ENCODE results near the gene ACOT12. TPM values are rescaled to one million over a fixed set of nuclear protein-coding genes. Genes with fewer than 3 reads are reported as not detected.

The ACOT12 gene
- total and polyA plus RNA-seq, 2 of the 13 experiments (the other 11 are each of a cell fraction or from before 2014, with no cell fraction given): not detected

DNA sequence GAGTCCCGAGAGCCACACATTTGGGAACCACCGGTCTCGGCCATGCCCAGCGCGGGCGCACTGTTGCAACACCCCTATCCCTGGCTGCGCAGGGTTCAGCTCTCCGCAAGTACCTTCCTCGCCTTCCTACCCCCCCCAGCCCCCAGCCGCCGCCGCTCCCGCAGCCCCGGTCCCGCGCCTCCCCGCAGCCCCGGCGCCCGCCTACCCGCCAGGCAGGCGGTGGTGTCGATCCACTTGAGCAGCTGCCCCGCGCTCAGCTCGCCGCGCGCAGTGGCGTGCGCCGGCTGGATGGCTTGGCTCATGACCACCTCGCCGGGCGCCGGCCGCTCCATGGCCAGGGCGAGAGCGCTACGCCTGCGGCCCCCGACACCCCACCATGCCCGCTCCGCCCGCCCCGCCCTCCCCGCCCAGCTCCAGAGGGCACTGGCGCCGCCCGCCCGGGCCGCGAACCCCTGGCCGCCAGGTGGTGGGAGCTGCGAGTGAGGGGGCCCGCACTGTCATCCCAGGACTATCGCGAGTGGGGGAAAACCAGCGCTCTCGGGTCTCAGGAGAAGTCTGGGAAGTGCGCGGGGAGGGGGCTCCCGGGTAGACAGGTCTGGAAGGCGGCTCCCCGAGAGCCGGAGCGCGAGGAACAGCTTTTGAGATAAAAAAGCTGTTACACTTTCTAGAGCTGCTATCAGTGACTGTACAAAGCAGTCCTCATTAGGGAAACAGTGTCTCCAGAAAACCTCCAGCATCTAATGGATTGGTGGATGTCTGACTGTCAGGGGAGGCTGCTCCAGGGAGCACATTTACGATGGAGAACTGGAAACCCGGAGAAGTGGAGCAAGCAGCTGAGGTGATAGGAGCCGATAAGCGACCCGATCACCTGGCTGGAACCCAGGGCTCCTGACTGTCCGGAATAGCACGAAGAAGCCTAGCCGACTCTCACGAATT is at the start of gene ACOT12 (continued):
- TF ChIP-seq, protein P1, sequence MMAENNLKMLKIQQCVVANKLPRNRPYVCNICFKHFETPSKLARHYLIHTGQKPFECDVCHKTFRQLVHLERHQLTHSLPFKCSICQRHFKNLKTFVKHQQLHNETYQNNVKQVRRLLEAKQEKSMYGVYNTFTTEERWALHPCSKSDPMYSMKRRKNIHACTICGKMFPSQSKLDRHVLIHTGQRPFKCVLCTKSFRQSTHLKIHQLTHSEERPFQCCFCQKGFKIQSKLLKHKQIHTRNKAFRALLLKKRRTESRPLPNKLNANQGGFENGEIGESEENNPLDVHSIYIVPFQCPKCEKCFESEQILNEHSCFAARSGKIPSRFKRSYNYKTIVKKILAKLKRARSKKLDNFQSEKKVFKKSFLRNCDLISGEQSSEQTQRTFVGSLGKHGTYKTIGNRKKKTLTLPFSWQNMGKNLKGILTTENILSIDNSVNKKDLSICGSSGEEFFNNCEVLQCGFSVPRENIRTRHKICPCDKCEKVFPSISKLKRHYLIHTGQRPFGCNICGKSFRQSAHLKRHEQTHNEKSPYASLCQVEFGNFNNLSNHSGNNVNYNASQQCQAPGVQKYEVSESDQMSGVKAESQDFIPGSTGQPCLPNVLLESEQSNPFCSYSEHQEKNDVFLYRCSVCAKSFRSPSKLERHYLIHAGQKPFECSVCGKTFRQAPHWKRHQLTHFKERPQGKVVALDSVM (CRISPR knock-in tag; IDR thresholded peaks at IDR 0.05): peak; percentile 66
- TF ChIP-seq NKX3-1 (CRISPR knock-in tag; IDR thresholded peaks at IDR 0.05): no peak
- TF ChIP-seq, protein P2, sequence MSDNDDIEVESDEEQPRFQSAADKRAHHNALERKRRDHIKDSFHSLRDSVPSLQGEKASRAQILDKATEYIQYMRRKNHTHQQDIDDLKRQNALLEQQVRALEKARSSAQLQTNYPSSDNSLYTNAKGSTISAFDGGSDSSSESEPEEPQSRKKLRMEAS (IDR thresholded peaks at IDR 0.05): 0 out of 2 replicates have a peak, but pooled peaks have one; percentile 25
- no peak for TF ChIP-seq ZNF441 (CRISPR knock-in tag; IDR thresholded peaks at IDR 0.05; ENCODE audit: borderline replicate concordance)
- TF ChIP-seq, protein P3, sequence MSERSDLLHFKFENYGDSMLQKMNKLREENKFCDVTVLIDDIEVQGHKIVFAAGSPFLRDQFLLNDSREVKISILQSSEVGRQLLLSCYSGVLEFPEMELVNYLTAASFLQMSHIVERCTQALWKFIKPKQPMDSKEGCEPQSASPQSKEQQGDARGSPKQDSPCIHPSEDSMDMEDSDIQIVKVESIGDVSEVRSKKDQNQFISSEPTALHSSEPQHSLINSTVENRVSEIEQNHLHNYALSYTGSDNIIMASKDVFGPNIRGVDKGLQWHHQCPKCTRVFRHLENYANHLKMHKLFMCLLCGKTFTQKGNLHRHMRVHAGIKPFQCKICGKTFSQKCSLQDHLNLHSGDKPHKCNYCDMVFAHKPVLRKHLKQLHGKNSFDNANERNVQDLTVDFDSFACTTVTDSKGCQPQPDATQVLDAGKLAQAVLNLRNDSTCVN (CRISPR knock-in tag; IDR thresholded peaks at IDR 0.05; ENCODE audit: borderline replicate concordance): 0 out of 2 replicates have a peak, but pooled peaks have one; percentile 60
- no peak for TF ChIP-seq FOXA3 (CRISPR knock-in tag; IDR thresholded peaks at IDR 0.05)
- TF ChIP-seq, protein P4, sequence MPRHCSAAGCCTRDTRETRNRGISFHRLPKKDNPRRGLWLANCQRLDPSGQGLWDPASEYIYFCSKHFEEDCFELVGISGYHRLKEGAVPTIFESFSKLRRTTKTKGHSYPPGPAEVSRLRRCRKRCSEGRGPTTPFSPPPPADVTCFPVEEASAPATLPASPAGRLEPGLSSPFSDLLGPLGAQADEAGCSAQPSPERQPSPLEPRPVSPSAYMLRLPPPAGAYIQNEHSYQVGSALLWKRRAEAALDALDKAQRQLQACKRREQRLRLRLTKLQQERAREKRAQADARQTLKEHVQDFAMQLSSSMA (CRISPR knock-in tag; IDR thresholded peaks at IDR 0.05): no peak
- TF ChIP-seq, protein P5, sequence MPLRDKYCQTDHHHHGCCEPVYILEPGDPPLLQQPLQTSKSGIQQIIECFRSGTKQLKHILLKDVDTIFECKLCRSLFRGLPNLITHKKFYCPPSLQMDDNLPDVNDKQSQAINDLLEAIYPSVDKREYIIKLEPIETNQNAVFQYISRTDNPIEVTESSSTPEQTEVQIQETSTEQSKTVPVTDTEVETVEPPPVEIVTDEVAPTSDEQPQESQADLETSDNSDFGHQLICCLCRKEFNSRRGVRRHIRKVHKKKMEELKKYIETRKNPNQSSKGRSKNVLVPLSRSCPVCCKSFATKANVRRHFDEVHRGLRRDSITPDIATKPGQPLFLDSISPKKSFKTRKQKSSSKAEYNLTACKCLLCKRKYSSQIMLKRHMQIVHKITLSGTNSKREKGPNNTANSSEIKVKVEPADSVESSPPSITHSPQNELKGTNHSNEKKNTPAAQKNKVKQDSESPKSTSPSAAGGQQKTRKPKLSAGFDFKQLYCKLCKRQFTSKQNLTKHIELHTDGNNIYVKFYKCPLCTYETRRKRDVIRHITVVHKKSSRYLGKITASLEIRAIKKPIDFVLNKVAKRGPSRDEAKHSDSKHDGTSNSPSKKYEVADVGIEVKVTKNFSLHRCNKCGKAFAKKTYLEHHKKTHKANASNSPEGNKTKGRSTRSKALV (CRISPR knock-in tag; IDR thresholded peaks at IDR 0.05): 0 out of 2 replicates have a peak, but pooled peaks have one; percentile 16
